SU-DHL-6 (cell line): ENCODE results near the gene SPINT2.

Source experiments
- H2AFZ ChIP-seq: fragments of 200-600 bp; sonication (generic); 2 replicates; pipeline ENCODE4 v1.6.1; 2014; ENCODE audit warnings: low read depth, mild to moderate bottlenecking, moderate library complexity, mixed read lengths, antibody characterized with exemption, low read length; ENCODE audit not compliant: severe bottlenecking
- H3F3A ChIP-seq: fragments of 200-600 bp; shearing (Covaris generic); 2 replicates; pipeline ENCODE4 v1.6.0; 2016; ENCODE audit warnings: antibody characterized with exemption, mild to moderate bottlenecking; ENCODE audit not compliant: insufficient read depth
- H3K27ac ChIP-seq: fragments of 200-600 bp; sonication (generic); 2 replicates; pipeline ENCODE4 v1.5.1; 2016; ENCODE audit warnings: low read depth, mild to moderate bottlenecking, low read length, moderate library complexity, mixed read lengths
- H3K27me3 ChIP-seq: fragments of 200-600 bp; sonication (generic), shearing (Covaris generic); 2 replicates; pipeline ENCODE4 v1.6.0; 2014; ENCODE audit warnings: mild to moderate bottlenecking, low read length
- H3K36me3 ChIP-seq: fragments of 200-600 bp; sonication (generic); 2 replicates; pipeline ENCODE4 v1.6.1; 2014; ENCODE audit warnings: mild to moderate bottlenecking, low read length, mixed read lengths
- H3K4me2 ChIP-seq: fragments of 300-600, 200-600 bp; shearing (Covaris generic), sonication (generic); 2 replicates; pipeline ENCODE4 v1.6.0; 2014; ENCODE audit warnings: low read length, low read depth, mild to moderate bottlenecking; ENCODE audit not compliant: poor library complexity, severe bottlenecking
- H3K4me3 ChIP-seq: fragments of 200-600 bp; sonication (generic); 2 replicates; pipeline ENCODE4 v1.5.1; 2014; ENCODE audit warnings: antibody characterized with exemption, low read length, mild to moderate bottlenecking, mixed read lengths; ENCODE audit not compliant: insufficient read depth, poor library complexity, severe bottlenecking
- H3K79me2 ChIP-seq: fragments of 200-600 bp; sonication (generic); 2 replicates; pipeline ENCODE4 v1.6.1; 2014; ENCODE audit warnings: mild to moderate bottlenecking, low read length, moderate library complexity; ENCODE audit not compliant: insufficient read depth
- H3K9ac ChIP-seq: fragments of 200-600 bp; sonication (generic); 2 replicates; pipeline ENCODE4 v1.7.0; 2014; ENCODE audit warnings: mild to moderate bottlenecking, low read length
- H3K9me2 ChIP-seq: fragments of 200-600 bp; sonication (generic); replicated peaks from 2 replicates; pipeline ENCODE4 v1.6.1; 2014; ENCODE audit warnings: low read length; ENCODE audit not compliant: insufficient read depth
- H3K9me3 ChIP-seq: fragments of 200-600 bp; sonication (generic); 2 replicates; pipeline ENCODE4 v1.6.1; 2014; ENCODE audit warnings: low read length, mixed read lengths; ENCODE audit not compliant: insufficient read depth
- H4K20me1 ChIP-seq: fragments of 200-600 bp; sonication (generic); 2 replicates; pipeline ENCODE4 v1.6.1; 2014; ENCODE audit warnings: low read depth, mild to moderate bottlenecking, antibody characterized with exemption, low read length, moderate library complexity, mixed read lengths
- CTCF ChIP-seq: fragments of 200-600 bp; sonication (generic); IDR thresholded peaks from one replicate; pipeline ENCODE4 v1.5.1; 2017; ENCODE audit warnings: antibody characterized with exemption, mild to moderate bottlenecking, low read length, moderate library complexity; ENCODE audit not compliant: insufficient read depth, poor library complexity, severe bottlenecking
- EZH2phosphoT487 ChIP-seq: fragments of 200-600 bp; sonication (generic), shearing (Covaris generic); conservative IDR thresholded peaks from 2 replicates; pipeline ENCODE4 v1.6.1; 2018; ENCODE audit warnings: mild to moderate bottlenecking, antibody characterized with exemption, low read length, moderate library complexity, mixed read lengths

Gene SPINT2

GRCh38 chr19:38276942-38277517 lies 12.7 kb downstream of the SPINT2 start:
- H3K4me2 ChIP-seq = no peak overlapping the region
- H3K9me2 ChIP-seq = no peaks in the 10 kb centered on the region
- H3K79me2 ChIP-seq = no peaks in the 10 kb centered on the region
- no peaks in the 10 kb centered on the region for H4K20me1 ChIP-seq
- no peak overlapping the region for H3K4me3 ChIP-seq
- H2AFZ ChIP-seq = no peak overlapping the region
- H3F3A ChIP-seq = no peaks in the 10 kb centered on the region
- H3K27ac ChIP-seq = no peak overlapping the region
- no peak for TF ChIP-seq CTCF
- TF ChIP-seq EZH2phosphoT487 = no peak
- H3K27me3 ChIP-seq = no peaks in the 10 kb centered on the region
- no peaks in the 10 kb centered on the region for H3K36me3 ChIP-seq
- no peak overlapping the region for H3K9ac ChIP-seq
- H3K9me3 ChIP-seq = no peaks in the 10 kb centered on the region

- Histone ChIP-seq H3K9me3 (no peaks in the 10 kb centered on the region), H3K9me2 (no peaks in the 10 kb centered on the region), H3F3A (no peaks in the 10 kb centered on the region), H3K9ac (no peak overlapping the region), H4K20me1 (no peaks in the 10 kb centered on the region), H3K27ac (no peak overlapping the region), H3K79me2 (no peaks in the 10 kb centered on the region), H3K27me3 (no peaks in the 10 kb centered on the region), H2AFZ (no peak overlapping the region), H3K4me2 (no peak overlapping the region), H3K36me3 (no peaks in the 10 kb centered on the region), H3K4me3 (no peak overlapping the region)
- TF ChIP-seq CTCF = no peak
- no peak for TF ChIP-seq EZH2phosphoT487
Measured at GRCh38 chr19:38277549-38277948, 13.2 kb downstream of the SPINT2 start.

GRCh38 chr19:38277969-38278680 lies 13.8 kb downstream of the SPINT2 start:
- H3K4me2 ChIP-seq = no peak overlapping the region
- no peak overlapping the region for H2AFZ ChIP-seq
- no peaks in the 10 kb centered on the region for H3F3A ChIP-seq
- TF ChIP-seq EZH2phosphoT487 (no peak), CTCF (no peak)
- H3K79me2 ChIP-seq = no peaks in the 10 kb centered on the region
- H3K9me2 ChIP-seq = no peaks in the 10 kb centered on the region
- H3K9ac ChIP-seq = no peak overlapping the region
- H3K4me3 ChIP-seq = no peak overlapping the region
- H3K27me3 ChIP-seq = no peaks in the 10 kb centered on the region
- no peak overlapping the region for H3K27ac ChIP-seq
- H4K20me1 ChIP-seq = no peaks in the 10 kb centered on the region
- no peaks in the 10 kb centered on the region for H3K9me3 ChIP-seq
- H3K36me3 ChIP-seq = no peaks in the 10 kb centered on the region
